Measurements from ENCODE around the gene MS4A7. TPM values are rescaled to one million over a fixed set of nuclear protein-coding genes. Genes with fewer than 3 reads are reported as not detected.

MS4A7 gene
- total and polyA plus RNA-seq, 7 donors: 6.9 to 51.0 (median 26.9) TPM

- intact Hi-C loops (cut with DNase I): no loop called here
- no peak overlapping the region for H3K4me3 ChIP-seq
- TF ChIP-seq CTCF (IDR thresholded peaks at IDR 0.05) (no peak), EP300 (IDR thresholded peaks at IDR 0.05) (no peak), POLR2A (IDR thresholded peaks at IDR 0.05) (no peak), POLR2AphosphoS5 (IDR thresholded peaks at IDR 0.05) (no peak)
- no peaks in the 10 kb centered on the region for H3K27me3 ChIP-seq
- H3K9me3 ChIP-seq: no peaks in the 10 kb centered on the region
- no peak overlapping the region for H3K27ac ChIP-seq
- WGBS, 2 donors: 79 to 97% methylated on average over 2 of the region's 2 CpGs
- H3K4me1 ChIP-seq: no peaks in the 10 kb centered on the region
- DNase-seq: no peak
- H3K36me3 ChIP-seq: no peaks in the 10 kb centered on the region
Observed at GRCh38 chr11:60347084-60347797, 31.1 kb upstream of the MS4A7 start.

- intact Hi-C loops (cut with DNase I): no loop called here
- 66 to 72% methylated on average over 2 of the region's 2 CpGs for WGBS, 2 donors
- H3K36me3 ChIP-seq: no peaks in the 10 kb centered on the region
- H3K27ac ChIP-seq: no peak overlapping the region
- no peaks in the 10 kb centered on the region for H3K27me3 ChIP-seq
- H3K4me1 ChIP-seq: no peaks in the 10 kb centered on the region
- no peak for DNase-seq
- TF ChIP-seq CTCF (IDR thresholded peaks at IDR 0.05) (no peak), POLR2A (IDR thresholded peaks at IDR 0.05) (no peak), EP300 (IDR thresholded peaks at IDR 0.05) (no peak), POLR2AphosphoS5 (IDR thresholded peaks at IDR 0.05) (no peak)
- H3K4me3 ChIP-seq: no peak overlapping the region
- no peaks in the 10 kb centered on the region for H3K9me3 ChIP-seq
Observed at GRCh38 chr11:60348116-60348515, 30.2 kb upstream of the MS4A7 start.

GRCh38 chr11:60349990-60350389, 28.3 kb upstream of the MS4A7 start:
- no peaks in the 10 kb centered on the region for H3K36me3 ChIP-seq
- DNase-seq: no peak
- no peaks in the 10 kb centered on the region for H3K9me3 ChIP-seq
- H3K27me3 ChIP-seq: no peaks in the 10 kb centered on the region
- WGBS, 2 donors: 84 to 89% methylated on average over 1 of the region's 1 CpG
- no peaks in the 10 kb centered on the region for H3K4me1 ChIP-seq
- TF ChIP-seq CTCF (IDR thresholded peaks at IDR 0.05) (no peak), EP300 (IDR thresholded peaks at IDR 0.05) (no peak), POLR2AphosphoS5 (IDR thresholded peaks at IDR 0.05) (no peak), POLR2A (IDR thresholded peaks at IDR 0.05) (no peak)
- intact Hi-C loops (cut with DNase I): no loop called here
- no peak overlapping the region for H3K27ac ChIP-seq
- H3K4me3 ChIP-seq: no peak overlapping the region

- no peak for TF ChIP-seq POLR2A (IDR thresholded peaks at IDR 0.05)
- no peak overlapping the region for H3K27ac ChIP-seq
- 29 to 30% methylated on average over 2 of the region's 2 CpGs for WGBS, 2 donors
- intact Hi-C loops (cut with DNase I): no loop called here
- no peak for DNase-seq
- H3K27me3 ChIP-seq: no peaks in the 10 kb centered on the region
- H3K4me3 ChIP-seq: no peak overlapping the region
- no peaks in the 10 kb centered on the region for H3K4me1 ChIP-seq
- no peaks in the 10 kb centered on the region for H3K36me3 ChIP-seq
- peaks cover 0 to 9% (median 0%) of the 10 kb centered on the region in 4 donors for H3K9me3 ChIP-seq
Observed at GRCh38 chr11:60357771-60358170, 20.6 kb upstream of the MS4A7 start.

GRCh38 chr11:60360621-60361020, 17.7 kb upstream of the MS4A7 start:
- Histone ChIP-seq H3K27me3 (peaks cover 0 to 4% (median 0%) of the 10 kb centered on the region in 3 donors), H3K27ac (no peak overlapping the region), H3K9me3 (peaks cover 0 to 9% (median 0%) of the 10 kb centered on the region in 4 donors), H3K36me3 (no peaks in the 10 kb centered on the region), H3K4me3 (no peak overlapping the region), H3K4me1 (no peaks in the 10 kb centered on the region)
- TF ChIP-seq EP300 (IDR thresholded peaks at IDR 0.05) (no peak), POLR2AphosphoS5 (IDR thresholded peaks at IDR 0.05) (no peak), POLR2A (IDR thresholded peaks at IDR 0.05) (no peak), CTCF (IDR thresholded peaks at IDR 0.05) (no peak)
- WGBS, 2 donors: 78 to 91% methylated on average over 4 of the region's 4 CpGs
- no peak for DNase-seq
- intact Hi-C loops (cut with DNase I): no loop called here

Measured in sigmoid colon (tissue), 7 donors.